Measurements from ENCODE around the gene TBX5.

DNA sequence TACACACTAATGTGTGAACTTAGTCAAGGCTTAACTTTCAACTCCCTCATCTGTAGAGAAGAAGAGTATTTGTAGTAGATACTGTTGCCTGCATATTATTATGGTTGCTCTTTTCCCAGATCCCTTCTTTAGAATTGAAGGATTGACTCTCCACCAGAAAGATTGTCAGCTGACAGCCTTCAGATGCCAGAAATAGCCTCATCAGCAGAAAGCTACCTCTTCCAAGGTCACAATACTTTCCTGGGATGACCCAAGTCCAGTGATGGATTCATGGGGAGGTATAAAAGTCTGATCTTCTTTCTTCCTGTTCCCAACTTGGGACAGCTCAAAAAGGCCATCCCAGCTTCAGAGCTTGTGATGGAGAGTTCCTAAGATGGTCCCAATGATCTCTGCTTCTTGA, 78.2 kb downstream of the TBX5 start:
- TF ChIP-seq, protein P1, sequence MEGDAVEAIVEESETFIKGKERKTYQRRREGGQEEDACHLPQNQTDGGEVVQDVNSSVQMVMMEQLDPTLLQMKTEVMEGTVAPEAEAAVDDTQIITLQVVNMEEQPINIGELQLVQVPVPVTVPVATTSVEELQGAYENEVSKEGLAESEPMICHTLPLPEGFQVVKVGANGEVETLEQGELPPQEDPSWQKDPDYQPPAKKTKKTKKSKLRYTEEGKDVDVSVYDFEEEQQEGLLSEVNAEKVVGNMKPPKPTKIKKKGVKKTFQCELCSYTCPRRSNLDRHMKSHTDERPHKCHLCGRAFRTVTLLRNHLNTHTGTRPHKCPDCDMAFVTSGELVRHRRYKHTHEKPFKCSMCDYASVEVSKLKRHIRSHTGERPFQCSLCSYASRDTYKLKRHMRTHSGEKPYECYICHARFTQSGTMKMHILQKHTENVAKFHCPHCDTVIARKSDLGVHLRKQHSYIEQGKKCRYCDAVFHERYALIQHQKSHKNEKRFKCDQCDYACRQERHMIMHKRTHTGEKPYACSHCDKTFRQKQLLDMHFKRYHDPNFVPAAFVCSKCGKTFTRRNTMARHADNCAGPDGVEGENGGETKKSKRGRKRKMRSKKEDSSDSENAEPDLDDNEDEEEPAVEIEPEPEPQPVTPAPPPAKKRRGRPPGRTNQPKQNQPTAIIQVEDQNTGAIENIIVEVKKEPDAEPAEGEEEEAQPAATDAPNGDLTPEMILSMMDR (conservative IDR thresholded peaks at IDR 0.05; ENCODE audit: low read depth, low read length) = no peak
- no peak for TF ChIP-seq CEBPB (IDR thresholded peaks at IDR 0.05; ENCODE audit: low read depth, low read length)
- TF ChIP-seq, protein P2, sequence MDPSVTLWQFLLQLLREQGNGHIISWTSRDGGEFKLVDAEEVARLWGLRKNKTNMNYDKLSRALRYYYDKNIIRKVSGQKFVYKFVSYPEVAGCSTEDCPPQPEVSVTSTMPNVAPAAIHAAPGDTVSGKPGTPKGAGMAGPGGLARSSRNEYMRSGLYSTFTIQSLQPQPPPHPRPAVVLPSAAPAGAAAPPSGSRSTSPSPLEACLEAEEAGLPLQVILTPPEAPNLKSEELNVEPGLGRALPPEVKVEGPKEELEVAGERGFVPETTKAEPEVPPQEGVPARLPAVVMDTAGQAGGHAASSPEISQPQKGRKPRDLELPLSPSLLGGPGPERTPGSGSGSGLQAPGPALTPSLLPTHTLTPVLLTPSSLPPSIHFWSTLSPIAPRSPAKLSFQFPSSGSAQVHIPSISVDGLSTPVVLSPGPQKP (IDR thresholded peaks at IDR 0.05; ENCODE audit: borderline replicate concordance, low read depth, low read length) = no peak
- TF ChIP-seq POLR2A (IDR thresholded peaks at IDR 0.05; ENCODE audit: low read depth, low read length) = no peak
- no peak for TF ChIP-seq RAD21 (IDR thresholded peaks at IDR 0.05; ENCODE audit: low read length)
- no peak for TF ChIP-seq NFE2L2 (IDR thresholded peaks at IDR 0.05; ENCODE audit: low read depth, low read length)
- no peak for TF ChIP-seq SMC3 (IDR thresholded peaks at IDR 0.05; ENCODE audit: low read depth, low read length)
